ENCODE measurements around the gene CACNB4. TPM values are rescaled to one million over a fixed set of nuclear protein-coding genes. Genes with fewer than 3 reads are reported as not detected.
A peak's percentile ranks its signal among the peaks of the same experiment; 100 is the strongest.

The CACNB4 gene
- total and polyA plus RNA-seq, 10 of the 15 experiments (the other 5 are each of a cell fraction or from before 2014, with no cell fraction given) = 2.0 to 21.6 (median 9.3) TPM

- intact Hi-C loops (cut with micrococcal nuclease; ENCODE audit: unreplicated experiment) = no loop called here
- Histone ChIP-seq H4K20me1 (ENCODE audit: control insufficient read depth, insufficient read depth) (no peaks in the 10 kb centered on the region), H3K79me2 (ENCODE audit: control insufficient read depth, insufficient read depth, low read length) (0 out of 2 replicates have a peak, but pooled peaks cover 5% of the 10 kb centered on the region), H3K4me1 (ENCODE audit: control insufficient read depth, insufficient read depth, low read length) (peaks cover 8% of the 10 kb centered on the region), H3K36me3 (ENCODE audit: control insufficient read depth in 2 of 2, insufficient read depth in 2 of 2, low read length in 1 of 2) (no peaks in the 10 kb centered on the region), H3K27me3 (replicated peaks in 1 of 2; ENCODE audit: control insufficient read depth in 2 of 2, insufficient read depth in 2 of 2, low read length in 1 of 2) (peaks cover 5% of the 10 kb centered on the region in 2 experiments; a peak in 2 of 4 replicates), H2AFZ (ENCODE audit: control insufficient read depth, low read depth, low read length) (peak overlapping the region; percentile 79; the same call in 1 of the 2 replicates), H3K27ac (ENCODE audit: control insufficient read depth, insufficient read depth) (no peak overlapping the region), H3K9me3 (replicated peaks; ENCODE audit: control insufficient read depth, insufficient read depth, low read length) (no peaks in the 10 kb centered on the region), H3K9ac (ENCODE audit: control insufficient read depth, insufficient read depth, low read length) (no peak overlapping the region), H3K4me2 (ENCODE audit: control insufficient read depth, insufficient read depth) (peak overlapping the region; percentile 94), H3K4me3 (peak overlapping the region; percentile 76)
- ATAC-seq = peak; percentile 65
- BruUV-seq (replicated peaks) = no TSS peak
- WGBS (ENCODE audit: insufficient coverage, insufficient replicate concordance, low lambda C conversion rate, missing lambda C conversion rate) = 3% methylated on average over 52 of the region's 52 CpGs
- ChIA-PET CTCF (interaction anchor here (2.0 kb wide), 1 partner anchor 74 kb away, joined by 4 read pairs; no protein-coding TSS in a partner anchor), POLR2A (no interaction called here), SMC1A (ENCODE audit: uncharacterized antibody, unreplicated experiment) (interaction anchor here (0.6 to 1.0 kb wide), 3 partner anchors 8 to 51 kb away, joined by 3 read pairs; no protein-coding TSS in a partner anchor), RAD21 (ENCODE audit: unreplicated experiment) (interaction anchor here (0.5 kb wide), 1 partner anchor 467 kb away, joined by 3 read pairs; no protein-coding TSS in a partner anchor)
- no peak for FAIRE-seq
- TF ChIP-seq SUZ12 (IDR thresholded peaks at IDR 0.05; ENCODE audit: unreplicated experiment) = peak; percentile 14
- no peak for TF ChIP-seq SMAD5 (IDR thresholded peaks at IDR 0.05; ENCODE audit: low read depth)
- in situ Hi-C loops (cut with MboI) = no loop called here
- DNase-seq (ENCODE audit: low read depth, low spot score) = no peak
Measured at GRCh38 chr2:152097801-152098495, 896 bp downstream of the CACNB4 start.

GRCh38 chr2:152097290-152097800 lies 1.5 kb downstream of the CACNB4 start:
- 16% methylated on average over 13 of the region's 13 CpGs for WGBS (ENCODE audit: insufficient coverage, insufficient replicate concordance, low lambda C conversion rate, missing lambda C conversion rate)
- H3K4me3 ChIP-seq = peak overlapping the region; percentile 76
- peak overlapping the region; percentile 94 for H3K4me2 ChIP-seq (ENCODE audit: control insufficient read depth, insufficient read depth)
- no peak overlapping the region for H3K9ac ChIP-seq (ENCODE audit: control insufficient read depth, insufficient read depth, low read length)
- H3K36me3 ChIP-seq (ENCODE audit: control insufficient read depth in 2 of 2, insufficient read depth in 2 of 2, low read length in 1 of 2) = no peaks in the 10 kb centered on the region
- no peak overlapping the region for H3K27ac ChIP-seq (ENCODE audit: control insufficient read depth, insufficient read depth)
- H3K27me3 ChIP-seq (replicated peaks in 1 of 2; ENCODE audit: control insufficient read depth in 2 of 2, insufficient read depth in 2 of 2, low read length in 1 of 2) = peaks cover 5% of the 10 kb centered on the region in 2 experiments; a peak in 2 of 4 replicates
- no peak overlapping the region for H2AFZ ChIP-seq (ENCODE audit: control insufficient read depth, low read depth, low read length)
- ChIA-PET CTCF (interaction anchor here (2.0 kb wide), 1 partner anchor 73 kb away, joined by 4 read pairs; no protein-coding TSS in a partner anchor), RAD21 (ENCODE audit: unreplicated experiment) (interaction anchor here (0.5 kb wide), 1 partner anchor 468 kb away, joined by 3 read pairs; no protein-coding TSS in a partner anchor), SMC1A (ENCODE audit: uncharacterized antibody, unreplicated experiment) (interaction anchor here (0.8 to 1.0 kb wide), 2 partner anchors 8 to 51 kb away, joined by 3 read pairs; no protein-coding TSS in a partner anchor), POLR2A (no interaction called here)
- H3K4me1 ChIP-seq (ENCODE audit: control insufficient read depth, insufficient read depth, low read length) = peaks cover 8% of the 10 kb centered on the region
- no peaks in the 10 kb centered on the region for H3K9me3 ChIP-seq (replicated peaks; ENCODE audit: control insufficient read depth, insufficient read depth, low read length)
- ATAC-seq = peak; percentile 30
- BruUV-seq (replicated peaks) = no TSS peak
- TF ChIP-seq EED (IDR thresholded peaks at IDR 0.05; ENCODE audit: low read depth) = peak; percentile 78
- TF ChIP-seq CUX1 (IDR thresholded peaks at IDR 0.05; ENCODE audit: insufficient replicate concordance, low read depth, low read length) = no peak
- peak; percentile 15; the same call in 1 of the 2 replicates for TF ChIP-seq JUNB (IDR thresholded peaks at IDR 0.05)
- 0 out of 2 replicates have a peak, but pooled peaks cover 5% of the 10 kb centered on the region for H3K79me2 ChIP-seq (ENCODE audit: control insufficient read depth, insufficient read depth, low read length)
- no peak for DNase-seq (ENCODE audit: low read depth, low spot score)
- intact Hi-C loops (cut with micrococcal nuclease; ENCODE audit: unreplicated experiment) = no loop called here
- in situ Hi-C loops (cut with MboI) = no loop called here
- FAIRE-seq = no peak
- no peaks in the 10 kb centered on the region for H4K20me1 ChIP-seq (ENCODE audit: control insufficient read depth, insufficient read depth)
